Smooth muscle cell of the umbilical artery (primary cell): ENCODE measurements around the gene RHBDL1. TPM values are rescaled to one million over a fixed set of nuclear protein-coding genes. Genes with fewer than 3 reads are reported as not detected.

ENCODE experiments used
- total RNA-seq: library from RNA; depleted of rRNA; stranded (reverse); fragments of >200 nt; gene quantifications from 2 replicates; pipeline ENCODE4 v1.2.3, GENCODE V29; 2014

Gene RHBDL1
- total RNA-seq, 1 donor from 2014 or later = 4.6 TPM

Other genes with a start within 250 kb of the RHBDL1 start
- gene CAPN15, start 148.0 kb upstream of the RHBDL1 start, total RNA-seq = 26.7 and 52.6 TPM in 2 replicates
- gene PRR35, start 115.3 kb upstream of the RHBDL1 start, total RNA-seq = not detected in 2 replicates
- gene NHLRC4, start 108.7 kb upstream of the RHBDL1 start, total RNA-seq = 0.97 and 1.5 TPM in 2 replicates
- gene PIGQ, start 105.7 kb upstream of the RHBDL1 start, total RNA-seq = 25.8 and 26.2 TPM in 2 replicates
- gene RAB40C, start 85.6 kb upstream of the RHBDL1 start, total RNA-seq = 11.3 and 15.8 TPM in 2 replicates
- gene WFIKKN1, start 44.7 kb upstream of the RHBDL1 start, total RNA-seq = under 0.01 and 0.46 TPM in 2 replicates
- 69.5 and 83.7 TPM in 2 replicates for gene METTL26, start 39.4 kb upstream of the RHBDL1 start, total RNA-seq
- 10.3 and 22.3 TPM in 2 replicates for gene MCRIP2, start 33.8 kb upstream of the RHBDL1 start, total RNA-seq
- gene WDR90, start 26.3 kb upstream of the RHBDL1 start, total RNA-seq = 11.0 and 19.6 TPM in 2 replicates
- 32.7 and 66.1 TPM in 2 replicates for gene RHOT2, start 7.5 kb upstream of the RHBDL1 start, total RNA-seq
- gene STUB1, start 4.7 kb downstream of the RHBDL1 start, total RNA-seq = 95.6 and 120 TPM in 2 replicates
- gene JMJD8, start 8.7 kb downstream of the RHBDL1 start, total RNA-seq = 35.6 and 39.6 TPM in 2 replicates
- gene WDR24, start 14.7 kb downstream of the RHBDL1 start, total RNA-seq = 5.3 and 7.9 TPM in 2 replicates
- gene FBXL16, start 30.1 kb downstream of the RHBDL1 start, total RNA-seq = 0.28 and 0.59 TPM in 2 replicates
- gene METRN, start 39.4 kb downstream of the RHBDL1 start, total RNA-seq = 75.4 and 85.8 TPM in 2 replicates
- 19.4 and 39.8 TPM in 2 replicates for gene ANTKMT, start 45.5 kb downstream of the RHBDL1 start, total RNA-seq
- gene CCDC78, start 50.8 kb downstream of the RHBDL1 start, total RNA-seq = 2.1 and 4.9 TPM in 2 replicates
- 18.7 and 19.6 TPM in 2 replicates for gene HAGHL, start 51.4 kb downstream of the RHBDL1 start, total RNA-seq
- 21.5 and 28.8 TPM in 2 replicates for gene CIAO3, start 65.3 kb downstream of the RHBDL1 start, total RNA-seq
- gene MSLN, start 85.1 kb downstream of the RHBDL1 start, total RNA-seq = not detected in 2 replicates
- gene RPUSD1, start 112.7 kb downstream of the RHBDL1 start, total RNA-seq = 19.3 and 31.1 TPM in 2 replicates
- 5.3 and 15.8 TPM in 2 replicates for gene CHTF18, start 112.9 kb downstream of the RHBDL1 start, total RNA-seq
- gene GNG13, start 125.1 kb downstream of the RHBDL1 start, total RNA-seq = not detected in 2 replicates